ENCODE data around the gene HPSE2.

DNA sequence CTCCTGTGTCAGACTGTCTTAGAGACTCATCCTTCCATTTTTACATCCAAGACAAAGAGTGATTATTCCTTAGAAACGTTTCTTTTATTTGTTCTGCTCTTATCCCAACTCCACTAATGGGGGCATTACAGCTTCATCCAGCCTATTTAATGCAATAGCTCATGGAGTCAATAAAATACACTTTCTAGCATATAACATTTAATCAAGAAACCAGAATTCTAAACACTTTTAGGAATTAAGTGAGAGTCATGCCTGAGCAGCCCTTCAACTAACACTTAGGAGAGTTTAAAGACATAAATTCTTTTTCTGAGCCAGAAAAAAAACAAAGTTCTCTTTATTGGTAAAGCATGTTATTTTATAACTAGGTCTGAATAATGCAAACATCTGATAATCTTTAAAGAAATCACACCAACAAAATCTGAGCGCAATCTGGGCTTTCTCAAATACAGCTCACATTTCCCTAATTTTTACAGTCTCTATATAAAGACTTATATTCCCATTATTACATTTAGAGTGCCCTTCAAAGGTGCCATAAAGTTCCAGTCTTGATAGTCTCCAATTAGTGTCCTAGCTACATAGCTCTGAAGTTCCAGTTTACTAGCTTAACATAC is 427.3 kb downstream of the HPSE2 start:
- no peak for TF ChIP-seq POLR2A (IDR thresholded peaks at IDR 0.05; ENCODE audit: control extremely low read depth in 1 of 2, low read depth in 2 of 2, low read length in 2 of 2)
- TF ChIP-seq NRF1 (IDR thresholded peaks at IDR 0.05; ENCODE audit: low read depth, low read length) = no peak
- TF ChIP-seq ZNF274 (IDR thresholded peaks at IDR 0.05; ENCODE audit: borderline replicate concordance, extremely low read depth, low read length) = no peak
- TF ChIP-seq TAF1 (IDR thresholded peaks at IDR 0.05; ENCODE audit: low read depth, low read length) = no peak

Data from H1 (cell line).